GM12874 (cell line): ENCODE measurements around the gene ZNF649.

Experiments used
- TF ChIP-seq, protein P1 (sequence below): IDR thresholded peaks from 2 replicates; pipeline ENCODE4 v1.5.1; 2011; ENCODE audit warnings: low read depth, mild to moderate bottlenecking, control low read depth, low read length, moderate library complexity; ENCODE audit not compliant: insufficient read depth

The ZNF649 gene

DNA sequence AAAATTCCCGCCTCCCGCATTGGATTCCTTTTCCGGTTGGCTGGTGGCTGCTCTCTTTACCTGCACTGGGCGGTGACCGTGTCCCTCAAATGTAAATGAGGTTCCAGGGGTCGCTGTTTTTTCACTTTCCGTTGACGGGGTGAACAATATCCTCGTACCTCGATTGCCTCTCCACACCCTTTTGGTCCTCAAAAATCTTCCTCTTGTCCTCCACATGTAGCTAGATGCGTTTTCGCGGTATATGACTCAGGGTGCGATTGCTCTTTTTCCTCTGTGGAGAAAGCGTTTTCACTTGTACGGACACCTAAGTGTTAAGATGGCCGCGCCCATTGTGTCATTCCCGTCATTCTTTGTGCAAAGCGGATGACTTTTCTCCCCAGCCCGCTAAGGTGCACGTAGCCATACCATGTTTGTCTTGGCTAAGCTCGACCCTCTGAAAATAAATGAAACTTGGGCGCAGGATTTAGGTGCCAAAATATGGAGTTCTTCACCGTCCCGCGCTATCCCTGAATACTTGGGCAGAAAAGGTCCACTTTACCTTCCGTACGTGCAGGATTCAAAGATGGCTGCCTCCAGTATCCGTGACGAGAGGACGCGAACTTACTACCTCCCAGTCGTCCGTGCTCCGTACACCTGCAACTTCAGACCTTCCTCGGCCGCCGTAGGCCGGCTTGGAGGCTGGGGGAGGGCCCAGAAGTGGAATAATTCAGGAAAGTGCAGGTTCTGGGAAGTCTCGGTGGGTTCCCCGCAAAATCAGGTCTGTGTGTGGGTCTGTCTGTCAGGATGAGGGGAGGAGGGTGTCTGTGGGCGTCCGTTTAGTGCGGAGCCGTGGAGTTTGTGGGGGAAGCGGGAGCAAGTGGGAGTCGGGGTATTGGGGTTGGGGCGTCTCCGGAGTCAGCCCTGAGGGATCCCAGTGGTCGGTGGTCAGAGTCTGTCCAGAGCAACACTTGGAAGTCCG is 22.2 kb upstream of the ZNF649 start, which contains the start of gene ZNF613:
Gene ZNF613 (plus strand): TSS at position 689 of the 958 bp plus-strand sequence. CDS start 8,749 bp downstream, outside the sequence.
- TF ChIP-seq, protein P1, sequence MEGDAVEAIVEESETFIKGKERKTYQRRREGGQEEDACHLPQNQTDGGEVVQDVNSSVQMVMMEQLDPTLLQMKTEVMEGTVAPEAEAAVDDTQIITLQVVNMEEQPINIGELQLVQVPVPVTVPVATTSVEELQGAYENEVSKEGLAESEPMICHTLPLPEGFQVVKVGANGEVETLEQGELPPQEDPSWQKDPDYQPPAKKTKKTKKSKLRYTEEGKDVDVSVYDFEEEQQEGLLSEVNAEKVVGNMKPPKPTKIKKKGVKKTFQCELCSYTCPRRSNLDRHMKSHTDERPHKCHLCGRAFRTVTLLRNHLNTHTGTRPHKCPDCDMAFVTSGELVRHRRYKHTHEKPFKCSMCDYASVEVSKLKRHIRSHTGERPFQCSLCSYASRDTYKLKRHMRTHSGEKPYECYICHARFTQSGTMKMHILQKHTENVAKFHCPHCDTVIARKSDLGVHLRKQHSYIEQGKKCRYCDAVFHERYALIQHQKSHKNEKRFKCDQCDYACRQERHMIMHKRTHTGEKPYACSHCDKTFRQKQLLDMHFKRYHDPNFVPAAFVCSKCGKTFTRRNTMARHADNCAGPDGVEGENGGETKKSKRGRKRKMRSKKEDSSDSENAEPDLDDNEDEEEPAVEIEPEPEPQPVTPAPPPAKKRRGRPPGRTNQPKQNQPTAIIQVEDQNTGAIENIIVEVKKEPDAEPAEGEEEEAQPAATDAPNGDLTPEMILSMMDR: no peak

DNA sequence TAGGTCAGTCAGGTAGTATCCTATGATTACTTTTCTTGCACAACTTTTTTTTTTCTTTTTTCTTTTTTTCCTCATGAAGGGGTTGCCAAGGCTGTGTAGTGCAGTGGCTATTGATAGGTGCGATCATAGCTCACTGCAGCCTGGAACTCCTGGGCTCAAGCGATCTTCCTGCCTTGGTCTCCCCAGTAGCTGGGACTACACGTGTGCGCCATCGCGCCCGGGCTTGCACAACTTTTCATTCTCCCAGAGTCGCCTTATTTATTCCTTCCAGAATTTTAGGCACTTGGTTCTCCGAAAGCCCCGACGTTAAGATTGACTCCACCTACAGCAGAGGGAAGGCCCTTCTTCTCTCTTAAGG is 21.6 kb upstream of the ZNF649 start:
- TF ChIP-seq, protein P1: no peak

DNA sequence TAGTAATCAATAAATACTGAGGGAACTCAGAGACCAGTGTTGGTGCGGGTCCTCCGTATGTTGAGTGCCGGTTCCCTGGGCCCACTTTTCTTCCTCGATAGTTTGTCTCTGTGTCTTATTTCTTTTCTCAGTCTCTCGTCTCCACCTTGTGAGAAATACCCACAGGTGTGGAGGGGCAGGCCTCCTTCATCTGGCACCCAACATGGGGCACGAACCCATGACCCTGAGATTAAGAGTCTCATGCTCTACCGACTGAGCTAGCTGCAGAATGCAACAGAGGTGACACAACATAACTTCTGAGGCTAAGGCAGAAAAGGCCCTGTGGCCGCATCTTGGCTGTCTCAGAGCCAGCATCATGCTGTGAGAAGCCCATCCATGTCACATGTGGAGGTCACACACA is 17.1 kb upstream of the ZNF649 start:
- TF ChIP-seq, protein P1: no peak

DNA sequence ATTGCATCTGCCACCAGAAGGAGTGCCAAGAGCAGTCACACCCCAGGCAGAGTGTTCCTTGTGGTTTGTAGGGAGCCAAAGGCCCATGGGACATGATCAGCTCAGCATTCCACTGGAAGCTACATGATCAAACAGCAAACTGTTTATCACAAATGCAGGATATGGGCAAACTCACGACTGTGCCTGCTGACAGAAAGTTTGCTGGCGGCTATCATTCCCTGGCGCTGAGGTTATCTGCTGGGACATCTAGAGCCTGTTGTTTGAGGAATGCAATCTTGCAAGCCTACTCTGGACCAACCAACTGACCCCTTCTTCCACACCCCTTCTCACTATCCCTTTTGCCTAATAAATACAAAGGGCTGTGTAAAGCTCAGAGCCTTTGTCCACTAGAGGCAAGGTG is 14.8 kb upstream of the ZNF649 start:
- TF ChIP-seq, protein P1: no peak

- TF ChIP-seq, protein P1: no peak
Observed at GRCh38 chr19:51916167-51916566, 11.3 kb upstream of the ZNF649 start.

DNA sequence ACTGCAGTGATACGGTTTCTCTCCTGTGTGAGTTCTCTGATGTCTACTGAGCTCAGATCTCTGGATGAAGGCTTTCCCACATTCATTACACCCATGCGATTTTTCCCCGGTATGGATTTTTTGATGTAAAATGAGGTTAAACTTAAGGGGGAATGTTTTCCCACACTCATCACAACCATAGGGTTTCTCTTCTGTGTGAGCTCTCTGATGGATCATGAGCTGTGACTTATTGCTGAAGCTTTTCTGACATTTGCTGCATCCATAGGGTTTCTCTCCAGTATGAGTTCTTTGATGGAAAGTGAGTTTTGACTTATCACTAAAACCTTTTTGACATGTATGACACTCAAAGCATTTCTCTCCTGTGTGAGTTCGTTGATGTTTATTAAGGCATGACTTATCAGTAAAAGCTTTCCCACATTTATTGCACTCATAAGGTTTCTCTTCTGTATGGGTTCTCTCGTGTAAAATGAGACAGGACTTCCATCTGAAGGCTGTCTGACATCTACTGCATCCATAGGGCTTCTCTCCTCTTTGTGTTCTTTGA is 10.6 kb upstream of the ZNF649 start:
- TF ChIP-seq, protein P1: no peak

DNA sequence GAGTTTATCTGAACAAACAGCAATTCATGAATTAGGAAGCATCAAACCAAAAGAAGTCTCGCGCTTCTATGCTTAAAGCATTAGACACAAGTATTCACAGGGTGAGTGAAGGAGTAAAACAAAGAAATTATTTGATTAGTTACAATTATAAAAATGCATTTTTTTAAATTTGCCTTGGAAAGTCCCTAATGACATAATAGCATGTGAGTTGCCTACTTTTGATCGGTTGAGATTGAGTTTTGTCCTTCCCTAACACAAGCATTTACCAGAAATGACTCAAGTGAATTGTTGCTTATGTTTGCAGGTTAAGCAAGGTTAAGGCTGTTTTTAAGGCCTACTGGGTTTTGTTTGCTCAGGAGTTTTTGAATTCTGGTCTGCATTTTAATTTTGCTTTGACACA is 389 bp upstream of the ZNF649 start:
- TF ChIP-seq, protein P1: no peak
